GM20431 (cell line): Measurements from ENCODE around the gene CAMSAP3.
"Not testable (repeated sequence)": the region's sequence is repeated elsewhere in the genome, so short reads cannot be mapped to it uniquely, and the experiment has no call there.

Experiments
- in situ Hi-C: fragments of 300-500 bp; cut with MseI, MboI; formaldehyde crosslinking; loops from one replicate; pipeline ENCODE4 v1.15.0; 2020; ENCODE audit warnings: low sequenced_read_pairs; ENCODE audit not compliant: unreplicated experiment

CAMSAP3 gene

GRCh38 chr19:7643031-7643415 is 47.4 kb downstream of the CAMSAP3 start:
- in situ Hi-C loops: no loop called here

- in situ Hi-C loops: not testable (repeated sequence)
Observed at GRCh38 chr19:7643629-7644549, 48.2 kb downstream of the CAMSAP3 start.

- in situ Hi-C loops: no loop called here
Observed at GRCh38 chr19:7644550-7644877, 48.9 kb downstream of the CAMSAP3 start.

- in situ Hi-C loops: no loop called here
Observed at GRCh38 chr19:7645163-7645562, 49.5 kb downstream of the CAMSAP3 start.

- in situ Hi-C loops: no loop called here
Observed at GRCh38 chr19:7645656-7646425, 50.2 kb downstream of the CAMSAP3 start.

GRCh38 chr19:7646426-7646700 is 50.7 kb downstream of the CAMSAP3 start:
- in situ Hi-C loops: no loop called here

- in situ Hi-C loops: no loop called here
Observed at GRCh38 chr19:7647156-7647555, 51.5 kb downstream of the CAMSAP3 start.

GRCh38 chr19:7648265-7649014 is 52.8 kb downstream of the CAMSAP3 start:
- in situ Hi-C loops: no loop called here

- in situ Hi-C loops: no loop called here
Observed at GRCh38 chr19:7650148-7650547, 54.5 kb downstream of the CAMSAP3 start.

- in situ Hi-C loops: no loop called here
Observed at GRCh38 chr19:7652061-7652641, 56.5 kb downstream of the CAMSAP3 start.

- in situ Hi-C loops: no loop called here
Observed at GRCh38 chr19:7654401-7654800, 58.7 kb downstream of the CAMSAP3 start.

GRCh38 chr19:7655581-7655980 is 59.9 kb downstream of the CAMSAP3 start:
- in situ Hi-C loops: no loop called here

- in situ Hi-C loops: no loop called here
Observed at GRCh38 chr19:7657131-7657751, 61.6 kb downstream of the CAMSAP3 start.

GRCh38 chr19:7658219-7658686 is 62.6 kb downstream of the CAMSAP3 start:
- in situ Hi-C loops: no loop called here

GRCh38 chr19:7661744-7662538 is 66.3 kb downstream of the CAMSAP3 start:
- in situ Hi-C loops: no loop called here

- in situ Hi-C loops: no loop called here
Observed at GRCh38 chr19:7662657-7663056, 67.0 kb downstream of the CAMSAP3 start.

GRCh38 chr19:7663706-7664105 is 68.0 kb downstream of the CAMSAP3 start:
- in situ Hi-C loops: no loop called here

GRCh38 chr19:7665076-7665475 is 69.4 kb downstream of the CAMSAP3 start:
- in situ Hi-C loops: no loop called here
